Activated CD8-positive, alpha-beta memory T cell treated with anti-CD3 and anti-CD28 coated beads for 48 hours (primary cell): ENCODE measurements around the gene IGF2R.
"Not testable (repeated sequence)": the region's sequence is repeated elsewhere in the genome, so short reads cannot be mapped to it uniquely, and the experiment has no call there.

ENCODE experiments used
- DNase-seq, 3 experiments: peaks; one replicate each; pipeline ENCODE4 v3.0.0-alpha.2; 2020; ENCODE audit warnings: low read depth in 2 of 3, low spot score in 2 of 3

The IGF2R gene

GRCh38 chr6:159996626-159997497 is 28.0 kb downstream of the IGF2R start:
- no peak for DNase-seq

GRCh38 chr6:159997498-159998101 is 28.7 kb downstream of the IGF2R start:
- DNase-seq, result no peak

- no peak for DNase-seq
Measured at GRCh38 chr6:159998538-159998937, 29.7 kb downstream of the IGF2R start.

GRCh38 chr6:159999240-159999671 is 30.4 kb downstream of the IGF2R start:
- DNase-seq, result no peak

- no peak for DNase-seq
Measured at GRCh38 chr6:160000280-160000704, 31.4 kb downstream of the IGF2R start.

GRCh38 chr6:160000893-160001427 is 32.1 kb downstream of the IGF2R start:
- not testable (repeated sequence) for DNase-seq

GRCh38 chr6:160002882-160003281 is 34.0 kb downstream of the IGF2R start:
- DNase-seq, result no peak

GRCh38 chr6:160004018-160004417 is 35.1 kb downstream of the IGF2R start:
- no peak for DNase-seq

- no peak for DNase-seq
Measured at GRCh38 chr6:160004419-160005175, 35.7 kb downstream of the IGF2R start.

GRCh38 chr6:160005211-160005610 is 36.3 kb downstream of the IGF2R start:
- no peak for DNase-seq

- no peak for DNase-seq
Measured at GRCh38 chr6:160005861-160006540, 37.1 kb downstream of the IGF2R start.

GRCh38 chr6:160007145-160007544 is 38.3 kb downstream of the IGF2R start:
- DNase-seq, result no peak

GRCh38 chr6:160007611-160008010 is 38.7 kb downstream of the IGF2R start:
- DNase-seq, result no peak

GRCh38 chr6:160010067-160010466 is 41.2 kb downstream of the IGF2R start:
- DNase-seq, result no peak

- DNase-seq, result no peak
Measured at GRCh38 chr6:160013987-160014868, 45.3 kb downstream of the IGF2R start.

GRCh38 chr6:160014869-160015182 is 45.9 kb downstream of the IGF2R start:
- no peak for DNase-seq

- no peak for DNase-seq
Measured at GRCh38 chr6:160015778-160016684, 47.1 kb downstream of the IGF2R start.

- no peak for DNase-seq
Measured at GRCh38 chr6:160022101-160022500, 53.2 kb downstream of the IGF2R start.

GRCh38 chr6:160022793-160023192 is 53.9 kb downstream of the IGF2R start:
- no peak for DNase-seq
